SK-N-SH treated with all-trans-retinoic acid at 6 μM for 48 hours (cell line): ENCODE data around the gene LONP2.

Experiments used
- ARNTL ChIP-seq: fragments of 450-650 bp; formaldehyde crosslinking; IDR thresholded peaks from 2 replicates; pipeline ENCODE4 v1.5.0; 2020; ENCODE audit warnings: low read depth, mild to moderate bottlenecking, moderate library complexity, borderline replicate concordance
- CSDC2 ChIP-seq: fragments of 250-450 bp; sonication (Bioruptor Pico); IDR thresholded peaks from 2 replicates; pipeline ENCODE4 v1.5.0; 2020; ENCODE audit warnings: mild to moderate bottlenecking, moderate library complexity
- ESRRG ChIP-seq: fragments of 250-450 bp; sonication (Bioruptor Pico); IDR thresholded peaks from 2 replicates; pipeline ENCODE4 v1.6.1; 2021; ENCODE audit warnings: mild to moderate bottlenecking
- OSR1 ChIP-seq: fragments of 250-450 bp; sonication (Bioruptor Pico); IDR thresholded peaks from 2 replicates; pipeline ENCODE4 v1.8.0; 2022; ENCODE audit warnings: moderate library complexity, mild to moderate bottlenecking, inconsistent platforms
- ZFP3 ChIP-seq: fragments of 250-450 bp; sonication (Bioruptor Pico); IDR thresholded peaks from 2 replicates; pipeline ENCODE4 v1.5.0; 2020; ENCODE audit warnings: mild to moderate bottlenecking, moderate library complexity
- ZNF70 ChIP-seq: fragments of 450-650 bp; formaldehyde crosslinking; IDR thresholded peaks from 2 replicates; pipeline ENCODE4 v1.5.0; 2020; ENCODE audit warnings: mild to moderate bottlenecking, moderate library complexity
- TF ChIP-seq, protein P1 (sequence below): fragments of 250-450 bp; sonication (Bioruptor Pico); IDR thresholded peaks from 2 replicates; pipeline ENCODE4 v1.8.0; 2020; ENCODE audit warnings: mild to moderate bottlenecking, moderate library complexity, borderline replicate concordance

DNA sequence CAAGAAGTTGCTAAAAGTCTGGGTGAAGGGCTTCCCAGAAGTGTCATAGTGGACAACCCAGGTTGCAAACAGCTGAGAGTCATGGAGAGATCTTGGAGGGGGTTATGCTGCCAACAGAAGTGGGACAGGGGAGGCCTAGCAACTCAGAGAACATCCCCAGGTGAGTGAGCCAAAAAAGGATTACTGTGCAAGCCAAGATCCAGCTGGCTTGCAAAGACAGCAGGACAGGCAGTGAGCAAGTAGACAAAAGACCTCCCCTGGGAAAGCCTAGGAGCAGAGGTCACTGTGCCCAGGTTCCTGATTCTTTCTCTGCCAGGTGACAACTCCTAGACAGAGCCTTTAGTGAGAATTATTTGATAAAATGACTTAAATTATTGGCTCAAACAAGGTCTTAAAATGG lies 9.5 kb upstream of the LONP2 start:
- TF ChIP-seq ZFP3 (CRISPR knock-in tag) (no peak), ZNF70 (CRISPR knock-in tag) (no peak), CSDC2 (CRISPR knock-in tag) (no peak), OSR1 (CRISPR knock-in tag) (no peak), ESRRG (no peak), ARNTL (no peak)
- TF ChIP-seq, protein P1, sequence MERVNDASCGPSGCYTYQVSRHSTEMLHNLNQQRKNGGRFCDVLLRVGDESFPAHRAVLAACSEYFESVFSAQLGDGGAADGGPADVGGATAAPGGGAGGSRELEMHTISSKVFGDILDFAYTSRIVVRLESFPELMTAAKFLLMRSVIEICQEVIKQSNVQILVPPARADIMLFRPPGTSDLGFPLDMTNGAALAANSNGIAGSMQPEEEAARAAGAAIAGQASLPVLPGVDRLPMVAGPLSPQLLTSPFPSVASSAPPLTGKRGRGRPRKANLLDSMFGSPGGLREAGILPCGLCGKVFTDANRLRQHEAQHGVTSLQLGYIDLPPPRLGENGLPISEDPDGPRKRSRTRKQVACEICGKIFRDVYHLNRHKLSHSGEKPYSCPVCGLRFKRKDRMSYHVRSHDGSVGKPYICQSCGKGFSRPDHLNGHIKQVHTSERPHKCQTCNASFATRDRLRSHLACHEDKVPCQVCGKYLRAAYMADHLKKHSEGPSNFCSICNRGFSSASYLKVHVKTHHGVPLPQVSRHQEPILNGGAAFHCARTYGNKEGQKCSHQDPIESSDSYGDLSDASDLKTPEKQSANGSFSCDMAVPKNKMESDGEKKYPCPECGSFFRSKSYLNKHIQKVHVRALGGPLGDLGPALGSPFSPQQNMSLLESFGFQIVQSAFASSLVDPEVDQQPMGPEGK: no peak
